ENCODE measurements around the gene TMEM50B.
A peak's percentile ranks its signal among the peaks of the same experiment; 100 is the strongest.

TMEM50B gene

GRCh38 chr21:33479679-33480480 is at the start of gene TMEM50B:
Gene TMEM50B, minus strand, starts transcription at chr21:33479974. Its CDS starts 11,089 bp downstream, at chr21:33468885.
- TF ChIP-seq, protein P1, sequence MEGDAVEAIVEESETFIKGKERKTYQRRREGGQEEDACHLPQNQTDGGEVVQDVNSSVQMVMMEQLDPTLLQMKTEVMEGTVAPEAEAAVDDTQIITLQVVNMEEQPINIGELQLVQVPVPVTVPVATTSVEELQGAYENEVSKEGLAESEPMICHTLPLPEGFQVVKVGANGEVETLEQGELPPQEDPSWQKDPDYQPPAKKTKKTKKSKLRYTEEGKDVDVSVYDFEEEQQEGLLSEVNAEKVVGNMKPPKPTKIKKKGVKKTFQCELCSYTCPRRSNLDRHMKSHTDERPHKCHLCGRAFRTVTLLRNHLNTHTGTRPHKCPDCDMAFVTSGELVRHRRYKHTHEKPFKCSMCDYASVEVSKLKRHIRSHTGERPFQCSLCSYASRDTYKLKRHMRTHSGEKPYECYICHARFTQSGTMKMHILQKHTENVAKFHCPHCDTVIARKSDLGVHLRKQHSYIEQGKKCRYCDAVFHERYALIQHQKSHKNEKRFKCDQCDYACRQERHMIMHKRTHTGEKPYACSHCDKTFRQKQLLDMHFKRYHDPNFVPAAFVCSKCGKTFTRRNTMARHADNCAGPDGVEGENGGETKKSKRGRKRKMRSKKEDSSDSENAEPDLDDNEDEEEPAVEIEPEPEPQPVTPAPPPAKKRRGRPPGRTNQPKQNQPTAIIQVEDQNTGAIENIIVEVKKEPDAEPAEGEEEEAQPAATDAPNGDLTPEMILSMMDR (IDR thresholded peaks at IDR 0.05; ENCODE audit: low read length): peak; percentile 40
- TF ChIP-seq EZH2phosphoT487 (IDR thresholded peaks at IDR 0.05; ENCODE audit: low read length) (no peak), EZH2 (optimal IDR thresholded peaks at IDR 0.05; ENCODE audit: low read depth, low read length) (no peak)
- peak; percentile 99 for DNase-seq

DNA sequence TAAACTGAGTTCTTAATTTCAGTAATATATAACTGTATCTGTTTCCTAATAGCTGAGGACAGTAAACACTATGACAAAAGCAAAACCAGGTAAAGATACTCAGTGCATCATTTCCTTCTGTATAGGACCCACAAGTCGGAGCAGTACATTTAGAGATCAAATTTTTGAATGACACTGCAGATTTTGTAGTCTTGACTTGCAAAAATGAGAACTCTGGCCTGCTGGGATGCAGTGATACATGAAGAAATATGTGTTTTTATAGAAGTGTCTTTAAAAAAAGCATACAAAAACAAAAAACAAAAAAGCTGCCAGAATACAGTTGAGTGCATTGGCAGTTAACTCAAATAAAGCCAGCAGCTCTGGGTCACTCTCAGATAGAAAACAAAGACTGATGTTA is 43.2 kb upstream of the TMEM50B start:
- no peak overlapping the region for H2AFZ ChIP-seq (ENCODE audit: low read length)
- TF ChIP-seq, protein P1 (IDR thresholded peaks at IDR 0.05; ENCODE audit: low read length): no peak
- no peak for TF ChIP-seq EZH2 (optimal IDR thresholded peaks at IDR 0.05; ENCODE audit: low read depth, low read length)
- TF ChIP-seq EZH2phosphoT487 (IDR thresholded peaks at IDR 0.05; ENCODE audit: low read length): no peak
- H3K4me1 ChIP-seq (ENCODE audit: low read length): no peaks in the 10 kb centered on the region
- H3K79me2 ChIP-seq (ENCODE audit: low read length): no peaks in the 10 kb centered on the region
- no peaks in the 10 kb centered on the region for H3K9me3 ChIP-seq (replicated peaks; ENCODE audit: insufficient read depth, low read length)
- no peak overlapping the region for H3K4me3 ChIP-seq (ENCODE audit: low read length)
- H3K27me3 ChIP-seq (replicated peaks; ENCODE audit: insufficient read depth, low read length): no peaks in the 10 kb centered on the region
- peaks cover 3% of the 10 kb centered on the region; the same call in 1 of the 2 replicates for H3F3A ChIP-seq (ENCODE audit: insufficient read depth, low read length)
- no peaks in the 10 kb centered on the region for H3K9me2 ChIP-seq (replicated peaks; ENCODE audit: insufficient read depth, low read length)
- no peak overlapping the region for H3K9ac ChIP-seq (ENCODE audit: low read length)
- peaks cover 6% of the 10 kb centered on the region; the same call in 1 of the 2 replicates for H3K36me3 ChIP-seq (replicated peaks; ENCODE audit: insufficient read depth, low read length)
- H3K4me2 ChIP-seq (ENCODE audit: low read depth, low read length): no peak overlapping the region
- no peak for DNase-seq
- no peak overlapping the region for H3K27ac ChIP-seq (ENCODE audit: low read length)
- H4K20me1 ChIP-seq (ENCODE audit: insufficient read depth, low read length): no peaks in the 10 kb centered on the region

More at GRCh38 chr21:33479679-33480480, at the start of gene TMEM50B:
- H3K4me2 ChIP-seq (ENCODE audit: low read depth, low read length): peak within 1 kb of the TSS; percentile 94
- peaks cover 5% of the 10 kb centered on the region; the same call in 1 of the 2 replicates for H3K4me1 ChIP-seq (ENCODE audit: low read length)
- no peaks in the 10 kb centered on the region for H3K9me3 ChIP-seq (replicated peaks; ENCODE audit: insufficient read depth, low read length)
- peaks cover 22% of the 10 kb centered on the region for H3F3A ChIP-seq (ENCODE audit: insufficient read depth, low read length)
- H3K36me3 ChIP-seq (replicated peaks; ENCODE audit: insufficient read depth, low read length): no peaks in the 10 kb centered on the region
- peak within 1 kb of the TSS; percentile 63 for H3K9ac ChIP-seq (ENCODE audit: low read length)
- peak within 1 kb of the TSS; percentile 71; the same call in 1 of the 2 replicates for H3K27ac ChIP-seq (ENCODE audit: low read length)
- H2AFZ ChIP-seq (ENCODE audit: low read length): peak within 1 kb of the TSS; percentile 95
- H4K20me1 ChIP-seq (ENCODE audit: insufficient read depth, low read length): no peaks in the 10 kb centered on the region
- no peaks in the 10 kb centered on the region for H3K27me3 ChIP-seq (replicated peaks; ENCODE audit: insufficient read depth, low read length)
- peaks cover 28% of the 10 kb centered on the region for H3K79me2 ChIP-seq (ENCODE audit: low read length)
- H3K4me3 ChIP-seq (ENCODE audit: low read length): peak within 1 kb of the TSS; percentile 80
- no peaks in the 10 kb centered on the region for H3K9me2 ChIP-seq (replicated peaks; ENCODE audit: insufficient read depth, low read length)

DNA sequence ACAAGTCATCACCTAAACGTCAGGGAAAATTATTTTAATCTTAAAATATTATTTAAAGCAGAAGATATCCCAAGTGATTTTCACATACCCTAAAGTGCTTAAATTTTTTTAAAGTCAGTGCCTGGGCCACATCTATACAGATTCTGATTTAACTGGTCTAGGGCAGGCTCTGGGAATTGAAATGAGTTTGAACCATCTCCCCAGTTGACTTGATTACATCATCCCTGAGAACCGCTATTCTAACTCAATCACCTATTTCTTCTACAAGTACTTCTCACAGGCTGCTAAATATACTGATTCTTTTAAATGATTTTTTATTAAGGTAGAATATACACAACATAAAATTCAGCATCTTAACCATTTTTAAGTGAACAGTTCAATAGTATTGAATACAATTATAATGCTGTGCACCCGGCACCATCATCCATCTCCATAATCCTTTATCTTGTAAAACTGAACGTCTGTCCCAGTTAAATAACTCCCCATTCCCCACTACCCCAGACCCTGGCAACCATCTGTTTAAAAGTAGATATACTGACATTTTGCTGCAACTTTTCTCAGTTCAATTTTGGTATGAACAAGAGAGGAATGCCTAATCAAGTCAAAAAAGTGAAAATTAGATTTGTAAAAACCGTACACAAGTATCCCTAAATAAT is 42.7 kb upstream of the TMEM50B start:
- Histone ChIP-seq H3K27ac (ENCODE audit: low read length) (no peak overlapping the region), H3K9me2 (replicated peaks; ENCODE audit: insufficient read depth, low read length) (no peaks in the 10 kb centered on the region), H3K4me2 (ENCODE audit: low read depth, low read length) (no peak overlapping the region), H3F3A (ENCODE audit: insufficient read depth, low read length) (peaks cover 3% of the 10 kb centered on the region; the same call in 1 of the 2 replicates), H3K4me1 (ENCODE audit: low read length) (no peaks in the 10 kb centered on the region), H3K27me3 (replicated peaks; ENCODE audit: insufficient read depth, low read length) (no peaks in the 10 kb centered on the region), H3K79me2 (ENCODE audit: low read length) (no peaks in the 10 kb centered on the region), H3K36me3 (replicated peaks; ENCODE audit: insufficient read depth, low read length) (peaks cover 7% of the 10 kb centered on the region; the same call in 1 of the 2 replicates), H3K9me3 (replicated peaks; ENCODE audit: insufficient read depth, low read length) (no peaks in the 10 kb centered on the region), H3K4me3 (ENCODE audit: low read length) (no peak overlapping the region), H3K9ac (ENCODE audit: low read length) (no peak overlapping the region), H4K20me1 (ENCODE audit: insufficient read depth, low read length) (no peaks in the 10 kb centered on the region), H2AFZ (ENCODE audit: low read length) (no peak overlapping the region)
- TF ChIP-seq EZH2phosphoT487 (IDR thresholded peaks at IDR 0.05; ENCODE audit: low read length) (no peak), EZH2 (optimal IDR thresholded peaks at IDR 0.05; ENCODE audit: low read depth, low read length) (no peak)
- TF ChIP-seq, protein P1 (IDR thresholded peaks at IDR 0.05; ENCODE audit: low read length): no peak
- no peak for DNase-seq
